ENCODE measurements around the gene LIPC. TPM values are rescaled to one million over a fixed set of nuclear protein-coding genes. Genes with fewer than 3 reads are reported as not detected.

The LIPC gene
- total RNA-seq, 1 experiment from 2014 or later = not detected

DNA sequence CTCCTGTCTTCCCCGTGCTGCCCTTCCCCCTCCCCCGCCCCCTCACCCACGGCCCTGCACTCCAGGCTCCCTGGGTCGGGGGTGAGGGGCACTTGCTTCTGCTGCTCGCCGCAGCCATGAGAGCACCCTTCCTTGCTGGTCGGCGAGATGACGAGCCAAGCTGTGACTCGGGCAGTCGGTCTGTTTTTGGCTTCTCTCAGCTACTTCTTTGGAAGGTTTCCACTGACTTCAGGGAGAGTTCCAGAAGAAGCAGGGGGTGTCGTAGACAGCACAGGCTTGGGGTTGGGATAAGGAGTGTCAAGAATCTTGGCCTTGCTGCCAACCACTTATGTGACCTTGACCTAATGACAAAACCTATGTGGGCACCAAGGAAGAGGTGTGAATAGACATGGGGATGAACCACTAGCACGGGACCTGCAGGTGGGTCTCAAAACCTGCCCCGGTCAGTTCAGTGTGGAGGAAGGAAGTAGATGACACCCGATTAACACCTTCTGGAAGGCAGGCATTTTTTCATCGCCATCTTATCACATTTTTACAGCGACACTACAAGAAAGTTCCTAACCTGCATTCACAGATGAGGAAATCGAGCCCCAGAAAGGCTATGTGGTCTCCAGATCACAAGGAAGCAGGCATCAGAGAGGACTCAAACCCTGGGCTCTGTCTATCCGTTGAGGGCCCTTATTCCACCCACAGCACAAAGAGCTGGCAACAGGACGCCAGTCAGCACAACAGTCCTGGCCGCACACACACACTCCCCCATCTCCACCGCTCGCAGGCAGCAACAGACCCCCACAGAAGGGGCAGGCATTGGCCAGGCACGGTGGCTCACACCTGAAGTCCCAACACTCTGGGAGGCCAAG is 120.9 kb downstream of the LIPC start (continued):
- TF ChIP-seq, protein P1, sequence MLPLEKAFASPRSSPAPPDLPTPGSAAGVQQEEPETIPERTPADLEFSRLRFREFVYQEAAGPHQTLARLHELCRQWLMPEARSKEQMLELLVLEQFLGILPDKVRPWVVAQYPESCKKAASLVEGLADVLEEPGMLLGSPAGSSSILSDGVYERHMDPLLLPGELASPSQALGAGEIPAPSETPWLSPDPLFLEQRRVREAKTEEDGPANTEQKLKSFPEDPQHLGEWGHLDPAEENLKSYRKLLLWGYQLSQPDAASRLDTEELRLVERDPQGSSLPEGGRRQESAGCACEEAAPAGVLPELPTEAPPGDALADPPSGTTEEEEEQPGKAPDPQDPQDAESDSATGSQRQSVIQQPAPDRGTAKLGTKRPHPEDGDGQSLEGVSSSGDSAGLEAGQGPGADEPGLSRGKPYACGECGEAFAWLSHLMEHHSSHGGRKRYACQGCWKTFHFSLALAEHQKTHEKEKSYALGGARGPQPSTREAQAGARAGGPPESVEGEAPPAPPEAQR (CRISPR knock-in tag; IDR thresholded peaks at IDR 0.05) = no peak
- TF ChIP-seq MYBL2 (CRISPR knock-in tag; IDR thresholded peaks at IDR 0.05) (no peak), ZNF219 (CRISPR knock-in tag; IDR thresholded peaks at IDR 0.05; ENCODE audit: borderline replicate concordance) (no peak), JAZF1 (CRISPR knock-in tag; IDR thresholded peaks at IDR 0.05) (no peak), GABPB1 (CRISPR knock-in tag; IDR thresholded peaks at IDR 0.05) (no peak)
- TF ChIP-seq, protein P2, sequence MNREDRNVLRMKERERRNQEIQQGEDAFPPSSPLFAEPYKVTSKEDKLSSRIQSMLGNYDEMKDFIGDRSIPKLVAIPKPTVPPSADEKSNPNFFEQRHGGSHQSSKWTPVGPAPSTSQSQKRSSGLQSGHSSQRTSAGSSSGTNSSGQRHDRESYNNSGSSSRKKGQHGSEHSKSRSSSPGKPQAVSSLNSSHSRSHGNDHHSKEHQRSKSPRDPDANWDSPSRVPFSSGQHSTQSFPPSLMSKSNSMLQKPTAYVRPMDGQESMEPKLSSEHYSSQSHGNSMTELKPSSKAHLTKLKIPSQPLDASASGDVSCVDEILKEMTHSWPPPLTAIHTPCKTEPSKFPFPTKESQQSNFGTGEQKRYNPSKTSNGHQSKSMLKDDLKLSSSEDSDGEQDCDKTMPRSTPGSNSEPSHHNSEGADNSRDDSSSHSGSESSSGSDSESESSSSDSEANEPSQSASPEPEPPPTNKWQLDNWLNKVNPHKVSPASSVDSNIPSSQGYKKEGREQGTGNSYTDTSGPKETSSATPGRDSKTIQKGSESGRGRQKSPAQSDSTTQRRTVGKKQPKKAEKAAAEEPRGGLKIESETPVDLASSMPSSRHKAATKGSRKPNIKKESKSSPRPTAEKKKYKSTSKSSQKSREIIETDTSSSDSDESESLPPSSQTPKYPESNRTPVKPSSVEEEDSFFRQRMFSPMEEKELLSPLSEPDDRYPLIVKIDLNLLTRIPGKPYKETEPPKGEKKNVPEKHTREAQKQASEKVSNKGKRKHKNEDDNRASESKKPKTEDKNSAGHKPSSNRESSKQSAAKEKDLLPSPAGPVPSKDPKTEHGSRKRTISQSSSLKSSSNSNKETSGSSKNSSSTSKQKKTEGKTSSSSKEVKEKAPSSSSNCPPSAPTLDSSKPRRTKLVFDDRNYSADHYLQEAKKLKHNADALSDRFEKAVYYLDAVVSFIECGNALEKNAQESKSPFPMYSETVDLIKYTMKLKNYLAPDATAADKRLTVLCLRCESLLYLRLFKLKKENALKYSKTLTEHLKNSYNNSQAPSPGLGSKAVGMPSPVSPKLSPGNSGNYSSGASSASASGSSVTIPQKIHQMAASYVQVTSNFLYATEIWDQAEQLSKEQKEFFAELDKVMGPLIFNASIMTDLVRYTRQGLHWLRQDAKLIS (CRISPR knock-in tag; IDR thresholded peaks at IDR 0.05; ENCODE audit: borderline replicate concordance) = no peak
- TF ChIP-seq, protein P3, sequence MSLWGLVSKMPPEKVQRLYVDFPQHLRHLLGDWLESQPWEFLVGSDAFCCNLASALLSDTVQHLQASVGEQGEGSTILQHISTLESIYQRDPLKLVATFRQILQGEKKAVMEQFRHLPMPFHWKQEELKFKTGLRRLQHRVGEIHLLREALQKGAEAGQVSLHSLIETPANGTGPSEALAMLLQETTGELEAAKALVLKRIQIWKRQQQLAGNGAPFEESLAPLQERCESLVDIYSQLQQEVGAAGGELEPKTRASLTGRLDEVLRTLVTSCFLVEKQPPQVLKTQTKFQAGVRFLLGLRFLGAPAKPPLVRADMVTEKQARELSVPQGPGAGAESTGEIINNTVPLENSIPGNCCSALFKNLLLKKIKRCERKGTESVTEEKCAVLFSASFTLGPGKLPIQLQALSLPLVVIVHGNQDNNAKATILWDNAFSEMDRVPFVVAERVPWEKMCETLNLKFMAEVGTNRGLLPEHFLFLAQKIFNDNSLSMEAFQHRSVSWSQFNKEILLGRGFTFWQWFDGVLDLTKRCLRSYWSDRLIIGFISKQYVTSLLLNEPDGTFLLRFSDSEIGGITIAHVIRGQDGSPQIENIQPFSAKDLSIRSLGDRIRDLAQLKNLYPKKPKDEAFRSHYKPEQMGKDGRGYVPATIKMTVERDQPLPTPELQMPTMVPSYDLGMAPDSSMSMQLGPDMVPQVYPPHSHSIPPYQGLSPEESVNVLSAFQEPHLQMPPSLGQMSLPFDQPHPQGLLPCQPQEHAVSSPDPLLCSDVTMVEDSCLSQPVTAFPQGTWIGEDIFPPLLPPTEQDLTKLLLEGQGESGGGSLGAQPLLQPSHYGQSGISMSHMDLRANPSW (CRISPR knock-in tag; conservative IDR thresholded peaks at IDR 0.05; ENCODE audit: low read depth) = no peak
- TF ChIP-seq, protein P4, sequence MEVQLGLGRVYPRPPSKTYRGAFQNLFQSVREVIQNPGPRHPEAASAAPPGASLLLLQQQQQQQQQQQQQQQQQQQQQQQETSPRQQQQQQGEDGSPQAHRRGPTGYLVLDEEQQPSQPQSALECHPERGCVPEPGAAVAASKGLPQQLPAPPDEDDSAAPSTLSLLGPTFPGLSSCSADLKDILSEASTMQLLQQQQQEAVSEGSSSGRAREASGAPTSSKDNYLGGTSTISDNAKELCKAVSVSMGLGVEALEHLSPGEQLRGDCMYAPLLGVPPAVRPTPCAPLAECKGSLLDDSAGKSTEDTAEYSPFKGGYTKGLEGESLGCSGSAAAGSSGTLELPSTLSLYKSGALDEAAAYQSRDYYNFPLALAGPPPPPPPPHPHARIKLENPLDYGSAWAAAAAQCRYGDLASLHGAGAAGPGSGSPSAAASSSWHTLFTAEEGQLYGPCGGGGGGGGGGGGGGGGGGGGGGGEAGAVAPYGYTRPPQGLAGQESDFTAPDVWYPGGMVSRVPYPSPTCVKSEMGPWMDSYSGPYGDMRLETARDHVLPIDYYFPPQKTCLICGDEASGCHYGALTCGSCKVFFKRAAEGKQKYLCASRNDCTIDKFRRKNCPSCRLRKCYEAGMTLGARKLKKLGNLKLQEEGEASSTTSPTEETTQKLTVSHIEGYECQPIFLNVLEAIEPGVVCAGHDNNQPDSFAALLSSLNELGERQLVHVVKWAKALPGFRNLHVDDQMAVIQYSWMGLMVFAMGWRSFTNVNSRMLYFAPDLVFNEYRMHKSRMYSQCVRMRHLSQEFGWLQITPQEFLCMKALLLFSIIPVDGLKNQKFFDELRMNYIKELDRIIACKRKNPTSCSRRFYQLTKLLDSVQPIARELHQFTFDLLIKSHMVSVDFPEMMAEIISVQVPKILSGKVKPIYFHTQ (CRISPR knock-in tag; IDR thresholded peaks at IDR 0.05) = no peak
- TF ChIP-seq, protein P5, sequence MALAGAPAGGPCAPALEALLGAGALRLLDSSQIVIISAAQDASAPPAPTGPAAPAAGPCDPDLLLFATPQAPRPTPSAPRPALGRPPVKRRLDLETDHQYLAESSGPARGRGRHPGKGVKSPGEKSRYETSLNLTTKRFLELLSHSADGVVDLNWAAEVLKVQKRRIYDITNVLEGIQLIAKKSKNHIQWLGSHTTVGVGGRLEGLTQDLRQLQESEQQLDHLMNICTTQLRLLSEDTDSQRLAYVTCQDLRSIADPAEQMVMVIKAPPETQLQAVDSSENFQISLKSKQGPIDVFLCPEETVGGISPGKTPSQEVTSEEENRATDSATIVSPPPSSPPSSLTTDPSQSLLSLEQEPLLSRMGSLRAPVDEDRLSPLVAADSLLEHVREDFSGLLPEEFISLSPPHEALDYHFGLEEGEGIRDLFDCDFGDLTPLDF (CRISPR knock-in tag; IDR thresholded peaks at IDR 0.05) = no peak

DNA sequence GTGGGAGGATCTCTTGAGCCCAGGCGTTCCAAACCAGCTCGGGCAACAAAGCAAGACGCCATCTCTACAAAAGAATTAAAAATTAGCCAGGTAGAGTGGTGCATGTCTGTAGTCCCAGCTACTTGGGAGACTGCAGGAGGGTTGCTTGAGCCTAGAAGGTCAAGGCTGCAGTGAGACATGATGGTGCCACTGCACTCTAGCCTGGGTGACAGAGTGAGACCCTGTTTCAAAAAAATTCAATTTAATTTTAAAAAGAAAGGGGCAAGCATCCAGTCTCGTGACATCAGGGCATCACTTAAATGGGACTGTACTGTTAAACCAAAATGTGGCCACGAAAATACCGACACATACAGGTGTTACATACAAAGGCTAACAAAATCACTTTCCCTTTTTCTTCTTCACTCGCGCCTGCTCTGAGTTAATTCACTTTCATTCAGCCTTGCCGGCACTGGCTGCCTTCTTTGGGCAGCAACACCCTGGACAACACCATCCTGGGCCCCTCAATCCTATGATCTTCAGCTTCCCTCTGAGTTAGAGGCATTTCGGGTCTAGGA is 121.7 kb downstream of the LIPC start:
- Mint-ChIP-seq H3K4me1 (peaks cover 17% of the 10 kb centered on the region), H3K36me3 (no peaks in the 10 kb centered on the region), H3K9me3 (peaks cover 2% of the 10 kb centered on the region; the same call in 1 of the 2 replicates), H3K27me3 (ENCODE audit: low read depth) (no peaks in the 10 kb centered on the region), H3K27ac (no peak overlapping the region), H3K4me3 (no peak overlapping the region)
- CTCF ChIA-PET = no interaction called here
- POLR2A ChIA-PET = no interaction called here
- DNase-seq (ENCODE audit: low spot score) (no peak), ATAC-seq (no peak)
- TF ChIP-seq, protein P6, sequence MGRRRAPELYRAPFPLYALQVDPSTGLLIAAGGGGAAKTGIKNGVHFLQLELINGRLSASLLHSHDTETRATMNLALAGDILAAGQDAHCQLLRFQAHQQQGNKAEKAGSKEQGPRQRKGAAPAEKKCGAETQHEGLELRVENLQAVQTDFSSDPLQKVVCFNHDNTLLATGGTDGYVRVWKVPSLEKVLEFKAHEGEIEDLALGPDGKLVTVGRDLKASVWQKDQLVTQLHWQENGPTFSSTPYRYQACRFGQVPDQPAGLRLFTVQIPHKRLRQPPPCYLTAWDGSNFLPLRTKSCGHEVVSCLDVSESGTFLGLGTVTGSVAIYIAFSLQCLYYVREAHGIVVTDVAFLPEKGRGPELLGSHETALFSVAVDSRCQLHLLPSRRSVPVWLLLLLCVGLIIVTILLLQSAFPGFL (CRISPR knock-in tag; IDR thresholded peaks at IDR 0.05; ENCODE audit: borderline replicate concordance) = no peak
- TF ChIP-seq ELF4 (CRISPR knock-in tag; IDR thresholded peaks at IDR 0.05; ENCODE audit: low read depth) (no peak), GRHL2 (CRISPR knock-in tag; IDR thresholded peaks at IDR 0.05; ENCODE audit: insufficient replicate concordance, severe bottlenecking) (no peak), MXD4 (CRISPR knock-in tag; IDR thresholded peaks at IDR 0.05; ENCODE audit: borderline replicate concordance) (no peak), TCF7 (CRISPR knock-in tag; IDR thresholded peaks at IDR 0.05; ENCODE audit: low read depth) (no peak), NR3C1 (CRISPR knock-in tag; conservative IDR thresholded peaks at IDR 0.05; ENCODE audit: low read depth) (no peak), PRRX2 (CRISPR knock-in tag; IDR thresholded peaks at IDR 0.05) (no peak), CREB1 (CRISPR knock-in tag; IDR thresholded peaks at IDR 0.05) (no peak), NFE2L1 (CRISPR knock-in tag; IDR thresholded peaks at IDR 0.05) (no peak), ESRRA (CRISPR knock-in tag; IDR thresholded peaks at IDR 0.05; ENCODE audit: borderline replicate concordance) (no peak)
- TF ChIP-seq, protein P7, sequence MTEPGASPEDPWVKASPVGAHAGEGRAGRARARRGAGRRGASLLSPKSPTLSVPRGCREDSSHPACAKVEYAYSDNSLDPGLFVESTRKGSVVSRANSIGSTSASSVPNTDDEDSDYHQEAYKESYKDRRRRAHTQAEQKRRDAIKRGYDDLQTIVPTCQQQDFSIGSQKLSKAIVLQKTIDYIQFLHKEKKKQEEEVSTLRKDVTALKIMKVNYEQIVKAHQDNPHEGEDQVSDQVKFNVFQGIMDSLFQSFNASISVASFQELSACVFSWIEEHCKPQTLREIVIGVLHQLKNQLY (CRISPR knock-in tag; IDR thresholded peaks at IDR 0.05) = no peak
